ENCODE results near the gene TANC1. TPM values are rescaled to one million over a fixed set of nuclear protein-coding genes. Genes with fewer than 3 reads are reported as not detected.

Gene TANC1
- total and polyA plus RNA-seq, 2 of the 4 experiments (the other 2 are of a cell fraction): 10.2 to 12.9 TPM

DNA sequence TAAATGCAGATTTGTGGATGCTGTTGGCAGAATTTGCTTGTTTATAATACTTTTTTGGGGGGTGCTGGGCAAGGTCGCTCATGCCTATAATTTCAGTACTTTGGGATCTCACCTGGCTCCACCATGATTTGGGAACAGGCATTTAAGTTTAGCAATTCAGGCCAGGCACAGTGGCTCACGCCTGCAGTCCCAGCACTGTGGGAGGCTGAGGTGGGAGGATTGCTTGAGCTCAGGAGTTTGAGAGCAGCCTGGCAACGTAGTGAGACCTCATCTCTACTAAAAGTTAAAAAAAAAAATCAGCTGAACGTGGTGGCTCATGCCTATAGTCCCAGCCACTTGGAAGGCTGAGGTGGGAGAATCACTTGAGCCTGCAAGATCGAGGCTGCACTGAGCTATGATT, 20.7 kb downstream of the TANC1 start:
- Histone ChIP-seq H4K8ac (ENCODE audit: low read depth in 2 of 2, low read length in 2 of 2) (no peak overlapping the region), H2BK15ac (ENCODE audit: low read depth, low read length) (no peak overlapping the region), H3K9me3 (ENCODE audit: control insufficient read depth, insufficient read depth, low read length) (no peaks in the 10 kb centered on the region), H3K4me2 (ENCODE audit: low read depth, low read length) (no peak overlapping the region), H2AFZ (replicated peaks; ENCODE audit: low read length, poor library complexity) (no peak overlapping the region), H2AK5ac (ENCODE audit: low read depth, low read length) (no peak overlapping the region), H4K20me1 (ENCODE audit: insufficient read depth, low read length) (peaks cover 59% of the 10 kb centered on the region), H2BK120ac (ENCODE audit: low read depth, low read length) (no peak overlapping the region), H3K4me1 (ENCODE audit: control insufficient read depth, insufficient read depth, low read length) (peaks cover 8% of the 10 kb centered on the region), H4K91ac (ENCODE audit: insufficient read depth, low read depth, low read length) (no peak overlapping the region), H3K27me3 (ENCODE audit: control insufficient read depth, insufficient read depth, low read length) (no peaks in the 10 kb centered on the region), H3K9me1 (ENCODE audit: insufficient read depth, low read length) (peaks cover 15% of the 10 kb centered on the region), H3K79me1 (ENCODE audit: low read depth in 1 of 2, low read length in 2 of 2) (peaks cover 35 to 72% of the 10 kb centered on the region in 2 experiments), H2BK5ac (ENCODE audit: low read depth, low read length, poor library complexity, severe bottlenecking) (no peak overlapping the region), H2BK20ac (ENCODE audit: low read depth, low read length) (no peak overlapping the region), H3K18ac (ENCODE audit: low read depth, low read length) (no peak overlapping the region), H2AK9ac (replicated peaks; ENCODE audit: low read depth, low read length, poor library complexity) (no peak overlapping the region), H3K9ac (ENCODE audit: low read depth, low read length) (no peak overlapping the region), H3K23ac (ENCODE audit: low read depth, low read length) (no peak overlapping the region), H3K27ac (ENCODE audit: insufficient read depth, low read length) (no peak overlapping the region), H4K5ac (ENCODE audit: low read depth, low read length) (no peak overlapping the region), H3K4me3 (ENCODE audit: insufficient read depth, low read depth, low read length) (no peak overlapping the region), H3K4ac (ENCODE audit: low read depth, low read length) (no peak overlapping the region), H3K56ac (ENCODE audit: extremely low read depth, insufficient read depth, low read length) (no peak overlapping the region), H3K36me3 (ENCODE audit: control insufficient read depth, insufficient read depth, low read length) (no peaks in the 10 kb centered on the region), H3K14ac (replicated peaks; ENCODE audit: low read depth, low read length) (no peak overlapping the region)
- TF ChIP-seq RCOR1 (IDR thresholded peaks at IDR 0.05; ENCODE audit: insufficient replicate concordance, low read length): no peak
- no peak for TF ChIP-seq CEBPB (IDR thresholded peaks at IDR 0.05; ENCODE audit: low read depth, low read length)
- no TSS peak for BruUV-seq (replicated peaks)
- ATAC-seq (ENCODE audit: low read depth) (no peak), DNase-seq (no peak)
- dilution Hi-C loops (cut with HindIII; ENCODE audit: low sequenced_read_pairs, unreplicated experiment): no loop called here
- intact Hi-C loops (cut with micrococcal nuclease): no loop called here
- POLR2A ChIA-PET (ENCODE audit: unreplicated experiment): no interaction called here
- in situ Hi-C loops (cut with MboI; ENCODE audit: low sequenced_read_pairs): no loop called here
- CTCF ChIA-PET: interaction anchor here (0.7 kb wide), 1 partner anchor 55 kb away, joined by 3 read pairs; no protein-coding TSS in a partner anchor
- 100% methylated on average over 1 of the region's 5 CpGs; no CpG with 5 or more reads in 1 of the 2 experiments for WGBS, 2 experiments (ENCODE audit: extremely low coverage in 2 of 2, insufficient read length in 1 of 2)

Data from IMR-90 (cell line).